Esophagus squamous epithelium (tissue), 4 donors: ENCODE data around the gene SNORC.

Source experiments
- POLR2A ChIP-seq, 4 donors: fragments of 450-650 bp; IDR thresholded peaks; one replicate each; pipeline ENCODE4 v1.6.1; 2017; ENCODE audit warnings: antibody characterized with exemption in 4 of 4, mild to moderate bottlenecking in 4 of 4, moderate library complexity in 3 of 4
- TF ChIP-seq, protein P1 (sequence below), 6 experiments: fragments of 450-650 bp in 4 of 6; fragments of 200-600 bp in 2 of 6; sonication (generic) in 2 of 6; IDR thresholded peaks; one replicate each; pipeline ENCODE4 v1.5.1; 2016 to 2019; ENCODE audit warnings: antibody characterized with exemption in 6 of 6, mild to moderate bottlenecking in 4 of 6, moderate library complexity in 4 of 6

DNA sequence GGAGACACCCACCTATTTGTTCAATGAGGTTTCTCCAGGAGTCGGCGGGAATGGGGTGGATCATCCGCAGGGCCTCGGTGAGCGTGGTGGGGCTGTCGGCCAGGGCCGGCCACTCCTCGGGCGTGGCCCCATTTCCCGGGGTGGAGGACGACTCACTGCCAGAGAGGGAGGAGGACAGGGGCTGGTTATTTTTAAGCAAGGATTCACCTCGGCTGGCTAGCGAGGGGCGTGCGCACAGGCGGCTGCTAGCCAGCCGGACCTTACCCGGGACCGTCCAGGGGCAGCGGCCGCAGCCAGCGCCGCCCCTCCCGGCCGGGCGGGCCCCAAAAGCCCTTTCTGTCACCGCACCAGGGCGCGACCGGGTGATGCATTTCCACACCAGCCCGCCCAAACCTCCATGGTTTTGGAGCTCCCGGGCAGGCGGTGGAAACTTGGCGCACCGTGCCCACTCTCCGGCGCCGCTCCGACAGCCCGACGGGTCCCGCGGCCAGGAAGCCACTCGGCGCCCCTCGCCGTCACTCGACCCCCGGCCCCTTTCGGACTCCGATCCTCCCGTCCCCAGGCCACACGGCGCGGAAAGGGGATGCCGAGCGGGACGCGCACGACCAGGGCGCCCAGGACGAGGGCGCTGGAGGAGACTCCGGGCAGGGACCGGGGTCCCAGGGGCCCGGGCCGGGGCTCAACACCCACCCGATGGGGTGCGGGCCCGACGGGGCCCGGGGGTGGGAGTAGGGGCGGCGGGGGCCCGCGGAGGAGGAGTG is 57.1 kb downstream of the SNORC start:
- no peak for TF ChIP-seq POLR2A (IDR thresholded peaks at IDR 0.05)
- TF ChIP-seq, protein P1, sequence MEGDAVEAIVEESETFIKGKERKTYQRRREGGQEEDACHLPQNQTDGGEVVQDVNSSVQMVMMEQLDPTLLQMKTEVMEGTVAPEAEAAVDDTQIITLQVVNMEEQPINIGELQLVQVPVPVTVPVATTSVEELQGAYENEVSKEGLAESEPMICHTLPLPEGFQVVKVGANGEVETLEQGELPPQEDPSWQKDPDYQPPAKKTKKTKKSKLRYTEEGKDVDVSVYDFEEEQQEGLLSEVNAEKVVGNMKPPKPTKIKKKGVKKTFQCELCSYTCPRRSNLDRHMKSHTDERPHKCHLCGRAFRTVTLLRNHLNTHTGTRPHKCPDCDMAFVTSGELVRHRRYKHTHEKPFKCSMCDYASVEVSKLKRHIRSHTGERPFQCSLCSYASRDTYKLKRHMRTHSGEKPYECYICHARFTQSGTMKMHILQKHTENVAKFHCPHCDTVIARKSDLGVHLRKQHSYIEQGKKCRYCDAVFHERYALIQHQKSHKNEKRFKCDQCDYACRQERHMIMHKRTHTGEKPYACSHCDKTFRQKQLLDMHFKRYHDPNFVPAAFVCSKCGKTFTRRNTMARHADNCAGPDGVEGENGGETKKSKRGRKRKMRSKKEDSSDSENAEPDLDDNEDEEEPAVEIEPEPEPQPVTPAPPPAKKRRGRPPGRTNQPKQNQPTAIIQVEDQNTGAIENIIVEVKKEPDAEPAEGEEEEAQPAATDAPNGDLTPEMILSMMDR (IDR thresholded peaks at IDR 0.05) = no peak
